HG03378 (cell line): ENCODE measurements around the gene TLR3.
A peak's percentile ranks its signal among the peaks of the same experiment; 100 is the strongest.
"Not testable (repeated sequence)": the region's sequence is repeated elsewhere in the genome, so short reads cannot be mapped to it uniquely, and the experiment has no call there.

ENCODE experiments used
- ATAC-seq: cut with Tn5 transposase; IDR thresholded peaks from one replicate; pipeline ENCODE4 v1.9.1; 2021; ENCODE audit warnings: mild to moderate bottlenecking, moderate library complexity; ENCODE audit not compliant: unreplicated experiment

Gene TLR3

DNA sequence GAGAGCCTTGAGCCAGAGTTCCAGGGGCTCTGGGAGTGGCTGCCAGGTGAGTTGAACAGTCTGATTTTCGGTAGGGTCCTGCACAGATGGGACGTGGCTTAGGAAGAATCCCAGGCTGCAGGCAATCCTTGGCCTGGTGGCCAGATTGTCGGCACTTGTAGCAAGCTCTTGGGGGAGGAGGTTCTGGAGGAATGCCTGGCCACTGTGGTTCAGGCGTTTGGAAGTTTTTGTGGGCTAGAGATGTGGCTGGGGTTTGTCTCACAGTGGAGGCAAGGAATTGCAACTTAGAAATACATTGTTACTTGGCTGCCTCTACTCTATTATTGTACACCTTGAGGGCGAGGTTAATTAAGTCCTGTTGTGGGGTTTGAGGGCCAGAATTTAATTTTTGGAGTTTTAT lies 21.5 kb upstream of the TLR3 start:
- ATAC-seq: not testable (repeated sequence)

DNA sequence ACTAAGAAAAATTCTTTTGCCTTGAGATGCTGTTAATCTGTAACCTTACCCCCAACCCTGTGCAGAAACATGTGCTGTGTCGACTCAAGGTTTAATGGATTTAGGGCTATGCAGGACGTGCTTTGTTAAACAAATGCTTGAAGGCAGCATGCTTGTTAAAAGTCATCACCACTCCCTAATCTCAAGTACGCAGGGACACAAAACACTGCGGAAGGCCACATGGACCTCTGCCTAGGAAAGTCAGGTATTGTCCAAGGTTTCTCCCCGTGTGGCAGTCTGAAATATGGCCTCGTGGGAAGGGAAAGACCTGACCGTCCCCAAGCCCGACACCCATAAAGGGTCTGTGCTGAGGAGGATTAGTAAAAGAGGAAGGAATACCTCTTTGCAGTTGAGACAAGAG lies 18.8 kb upstream of the TLR3 start:
- ATAC-seq: not testable (repeated sequence)

DNA sequence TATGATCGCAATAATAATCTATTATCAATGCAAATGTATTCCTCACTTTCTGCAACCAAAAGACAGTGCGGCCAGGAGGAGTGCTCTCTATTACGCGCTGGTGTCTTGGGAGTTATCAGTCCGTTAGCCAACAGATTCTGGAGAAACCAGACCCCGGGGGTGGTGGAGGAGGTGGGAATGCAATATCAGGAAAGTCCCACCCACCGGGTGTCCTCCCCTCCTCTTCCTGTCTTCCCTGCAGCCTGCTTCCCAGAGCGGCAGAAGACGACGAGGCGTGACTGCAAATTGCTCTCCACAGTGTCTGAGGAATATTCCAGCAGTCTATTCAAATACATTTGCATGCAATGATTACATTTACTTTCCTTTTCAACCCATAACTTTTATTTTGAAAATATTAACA lies 17.9 kb upstream of the TLR3 start:
- no peak for ATAC-seq

DNA sequence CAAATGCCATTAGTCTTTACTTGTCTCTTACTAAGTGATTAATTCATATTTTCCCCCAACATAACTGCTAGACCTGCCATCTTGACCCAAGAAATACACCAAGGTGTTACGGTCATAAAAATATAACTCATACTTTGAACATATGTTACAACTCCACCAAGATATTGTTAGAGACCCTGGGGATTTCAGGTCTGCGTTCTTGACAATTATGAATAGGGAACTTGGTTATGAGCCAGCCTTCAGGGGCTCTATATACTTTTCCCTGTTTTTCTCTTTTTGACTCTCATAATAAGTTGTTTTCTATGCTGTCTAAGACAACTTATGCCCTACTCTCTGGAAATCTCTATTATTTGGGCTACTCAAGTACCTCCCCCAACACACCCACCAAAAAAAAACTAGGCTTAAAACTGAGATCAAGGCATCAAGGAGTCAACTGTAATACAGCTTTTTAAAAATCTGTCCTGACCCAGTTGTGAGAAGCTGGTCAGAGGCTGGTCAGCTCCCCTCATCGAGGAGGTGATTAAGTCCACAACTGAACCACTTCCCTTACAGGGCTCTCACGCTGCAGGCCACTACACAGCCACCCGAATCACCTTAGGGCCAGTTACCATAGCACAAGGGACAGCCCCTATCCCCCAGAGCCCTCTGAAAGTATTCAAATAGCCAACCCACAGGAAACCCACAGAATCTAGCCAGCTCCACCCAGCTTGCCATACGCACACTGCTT lies 10.5 kb upstream of the TLR3 start:
- ATAC-seq: peak; percentile 100

DNA sequence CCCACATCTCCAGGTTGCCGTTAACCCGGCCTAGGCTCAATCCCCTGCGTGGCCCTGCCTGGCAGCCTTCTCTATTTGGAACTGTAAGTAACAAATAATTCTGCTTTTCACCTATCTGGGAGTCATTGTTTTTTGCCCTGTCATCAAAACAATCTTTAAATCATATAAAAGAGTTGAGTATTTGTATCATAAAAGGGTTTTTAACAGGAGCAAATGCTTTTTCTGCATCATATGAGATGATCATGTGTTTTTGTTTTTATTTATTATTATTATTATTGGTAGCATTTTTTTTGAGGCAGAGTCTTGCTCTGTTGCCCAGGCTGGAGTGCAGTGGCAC lies 10.0 kb upstream of the TLR3 start:
- no peak for ATAC-seq

DNA sequence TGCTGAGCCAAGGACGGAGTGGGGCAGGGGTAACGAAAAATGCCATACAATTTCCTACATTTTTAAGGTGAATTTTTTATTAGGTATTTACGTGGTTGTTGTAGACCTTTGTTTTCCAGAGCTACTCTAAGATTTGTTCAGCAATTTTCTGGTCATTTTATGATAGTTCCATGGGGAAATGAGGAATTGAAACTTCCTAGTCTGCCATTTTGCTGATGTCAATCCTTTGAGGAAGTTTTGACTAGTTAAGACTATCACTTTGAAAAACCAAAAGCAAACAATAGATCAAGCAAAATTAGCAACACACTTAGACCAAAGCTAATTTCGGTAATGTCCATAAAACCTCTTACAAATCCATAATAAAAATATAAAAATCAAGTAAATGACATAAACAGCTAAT lies 7.0 kb upstream of the TLR3 start:
- no peak for ATAC-seq

DNA sequence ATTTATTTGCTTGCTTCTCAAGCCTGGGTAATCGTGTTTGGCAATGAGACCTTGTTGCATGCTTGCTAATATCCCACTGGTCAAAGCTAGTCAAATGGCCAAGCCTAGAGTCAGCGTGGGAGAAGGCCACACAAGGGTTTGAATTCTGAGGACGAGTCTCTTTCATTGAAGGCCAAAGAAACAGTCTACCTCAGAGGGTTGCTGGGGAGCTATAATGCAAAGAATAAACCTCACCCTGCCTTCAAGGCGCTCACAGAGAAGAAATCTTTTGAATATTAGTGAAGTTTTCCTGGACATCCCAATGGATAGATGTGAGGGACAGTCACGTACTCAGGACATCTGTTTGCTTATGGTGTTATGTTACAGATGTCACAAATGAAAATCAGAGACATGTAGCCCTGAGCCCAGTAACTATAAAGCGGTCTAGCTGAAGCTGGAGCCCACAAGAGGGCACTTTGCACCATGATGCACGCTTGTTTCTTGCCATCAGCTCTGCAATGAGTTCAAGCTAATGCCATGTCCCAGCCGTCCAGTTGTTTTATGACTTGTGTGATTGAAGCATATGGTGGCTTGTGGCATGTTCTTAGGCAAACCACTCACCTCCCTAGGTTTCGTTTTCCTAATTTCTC lies 1.1 kb upstream of the TLR3 start:
- peak; percentile 87 for ATAC-seq

DNA sequence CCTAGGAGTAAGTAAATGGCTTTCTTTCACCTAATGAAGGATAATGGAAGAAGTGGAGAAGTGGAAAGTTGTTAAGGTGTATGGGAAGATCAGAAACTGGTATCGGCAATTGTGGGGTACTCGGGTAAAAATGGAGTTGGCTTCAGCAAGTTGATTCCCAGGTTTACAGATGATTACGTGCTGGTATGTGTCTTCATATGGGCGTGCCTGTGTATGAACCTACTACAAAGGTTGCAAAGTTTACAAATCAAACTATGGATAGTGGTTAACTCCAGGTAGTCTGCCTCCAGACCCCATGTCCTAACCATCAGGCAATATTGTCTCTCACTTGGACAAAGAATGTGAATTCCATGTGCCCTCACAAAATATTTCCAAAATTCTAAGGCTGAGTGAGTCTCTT lies 773 bp downstream of the TLR3 start:
- no peak for ATAC-seq

DNA sequence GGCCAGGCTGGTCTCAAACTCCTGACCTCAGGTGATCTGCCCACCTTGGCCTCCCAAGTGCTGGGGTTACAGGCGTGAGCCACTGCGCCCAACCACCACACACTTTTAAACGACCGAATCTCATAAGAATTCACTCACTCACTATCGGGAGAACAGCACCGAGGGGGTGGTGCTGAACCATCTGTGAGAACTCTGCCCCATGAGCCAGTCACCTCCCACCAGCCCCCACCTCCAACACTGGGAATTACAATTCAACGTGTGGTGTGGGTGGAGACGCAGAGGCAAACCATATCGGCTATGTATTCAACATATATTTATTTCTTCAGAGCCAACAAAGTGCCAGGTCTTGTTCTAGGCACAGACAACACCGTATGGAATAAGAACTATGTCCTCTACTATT lies 3.6 kb downstream of the TLR3 start:
- ATAC-seq: no peak

DNA sequence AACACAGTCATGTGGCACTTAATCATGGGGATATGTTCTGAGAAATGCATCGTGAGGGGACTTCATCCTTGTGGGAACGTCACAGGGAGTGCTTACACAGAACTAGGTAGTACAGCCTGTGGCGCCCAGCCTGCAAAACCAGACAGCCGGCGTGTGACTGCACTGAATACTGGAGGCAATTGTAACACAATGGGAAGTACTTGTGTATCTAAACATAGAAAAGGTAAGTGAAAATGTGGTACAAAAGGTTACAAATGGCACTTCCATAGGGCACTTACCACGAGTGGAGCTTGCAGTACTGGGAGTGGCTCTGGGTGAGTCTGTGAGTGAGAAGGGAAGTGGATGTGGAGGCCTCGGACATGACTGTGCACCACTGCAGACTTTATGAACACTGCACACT lies 5.2 kb downstream of the TLR3 start:
- no peak for ATAC-seq

DNA sequence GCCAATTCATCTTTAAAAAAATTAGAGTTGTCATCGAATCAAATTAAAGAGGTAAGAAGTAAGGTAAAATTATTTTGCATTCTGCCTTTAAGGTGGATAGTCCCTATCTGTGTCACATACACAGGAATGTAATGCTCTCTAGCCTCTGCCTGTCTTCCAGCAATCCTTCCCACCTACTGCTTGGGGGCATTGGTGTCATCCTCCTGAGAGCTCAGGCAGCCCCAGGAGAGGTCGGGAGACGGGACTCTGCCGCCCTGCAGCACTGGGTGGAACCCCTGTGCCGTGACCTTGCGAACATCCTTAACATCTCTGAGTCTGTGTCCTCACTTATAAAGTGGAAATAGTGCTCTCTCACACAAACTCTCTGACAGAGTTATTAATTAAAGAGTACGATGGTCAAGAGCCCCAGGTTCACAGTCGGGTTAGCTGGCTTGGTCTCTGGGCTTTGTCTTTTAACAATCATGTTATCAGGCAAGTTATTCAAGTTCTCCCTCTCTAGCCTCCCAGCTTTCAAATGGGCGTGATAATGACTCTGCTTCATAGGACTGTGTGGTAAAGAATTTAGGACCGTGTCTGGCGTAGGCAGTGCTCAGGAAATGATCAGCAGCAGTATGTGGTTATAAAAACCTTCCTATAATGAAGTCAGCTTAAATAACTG lies 10.2 kb downstream of the TLR3 start:
- ATAC-seq: no peak

DNA sequence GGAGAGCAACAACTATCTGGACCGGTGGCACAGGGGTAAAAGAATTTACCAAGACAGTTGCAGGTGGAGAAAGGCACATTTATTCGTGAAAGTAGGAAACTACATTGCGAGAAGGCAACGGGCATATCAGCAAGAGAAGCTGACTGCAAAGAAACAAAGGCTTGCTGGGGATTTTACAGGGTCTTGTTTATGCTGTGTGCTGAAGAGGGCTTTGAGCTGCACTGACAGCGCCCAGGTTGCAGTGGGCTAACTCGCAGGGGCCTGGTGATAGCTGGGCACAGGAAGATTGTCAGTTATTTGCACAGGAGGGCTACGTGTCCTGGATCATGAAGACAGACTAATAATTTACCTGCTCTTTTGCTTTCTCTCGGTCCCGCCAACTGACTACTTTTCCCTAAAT lies 10.7 kb downstream of the TLR3 start:
- ATAC-seq: no peak

DNA sequence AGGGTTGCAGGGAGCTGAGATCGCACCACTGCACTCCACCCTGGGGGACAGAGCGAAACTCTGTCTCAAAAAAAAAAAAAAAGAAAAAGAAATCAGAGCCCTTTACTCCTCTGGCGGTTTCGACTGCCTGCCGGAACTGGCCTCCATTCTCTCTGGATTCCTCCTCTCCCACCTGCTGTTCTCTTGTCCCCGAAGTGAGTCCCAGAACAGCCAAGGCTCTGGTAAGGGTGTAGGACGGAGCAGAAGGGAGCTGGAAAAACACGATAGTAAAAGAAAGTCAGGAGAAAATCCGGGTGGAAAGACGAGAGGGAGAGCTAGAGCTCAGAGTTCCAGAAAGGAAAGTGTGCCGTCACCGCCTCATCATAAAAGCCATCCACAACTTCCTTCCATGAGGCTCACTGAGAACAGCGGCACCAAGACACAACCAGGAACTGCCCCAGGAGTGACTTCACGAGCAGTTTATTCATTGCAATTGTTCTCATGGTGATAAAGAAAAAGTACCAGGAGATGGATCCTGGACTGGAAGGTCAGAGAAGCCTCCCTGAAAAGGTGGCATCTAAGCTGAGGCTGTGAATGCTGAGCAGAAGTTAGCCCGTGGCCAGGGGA lies 12.3 kb downstream of the TLR3 start:
- ATAC-seq: no peak

DNA sequence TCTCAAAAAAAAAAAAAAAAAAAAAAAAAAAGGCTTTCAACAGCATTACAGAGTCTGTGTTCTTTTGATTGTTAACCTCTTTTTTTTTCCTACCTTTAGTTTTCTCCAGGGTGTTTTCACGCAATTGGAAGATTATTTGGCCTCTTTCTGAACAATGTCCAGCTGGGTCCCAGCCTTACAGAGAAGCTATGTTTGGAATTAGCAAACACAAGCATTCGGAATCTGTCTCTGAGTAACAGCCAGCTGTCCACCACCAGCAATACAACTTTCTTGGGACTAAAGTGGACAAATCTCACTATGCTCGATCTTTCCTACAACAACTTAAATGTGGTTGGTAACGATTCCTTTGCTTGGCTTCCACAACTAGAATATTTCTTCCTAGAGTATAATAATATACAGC lies 13.3 kb downstream of the TLR3 start:
- ATAC-seq: no peak

DNA sequence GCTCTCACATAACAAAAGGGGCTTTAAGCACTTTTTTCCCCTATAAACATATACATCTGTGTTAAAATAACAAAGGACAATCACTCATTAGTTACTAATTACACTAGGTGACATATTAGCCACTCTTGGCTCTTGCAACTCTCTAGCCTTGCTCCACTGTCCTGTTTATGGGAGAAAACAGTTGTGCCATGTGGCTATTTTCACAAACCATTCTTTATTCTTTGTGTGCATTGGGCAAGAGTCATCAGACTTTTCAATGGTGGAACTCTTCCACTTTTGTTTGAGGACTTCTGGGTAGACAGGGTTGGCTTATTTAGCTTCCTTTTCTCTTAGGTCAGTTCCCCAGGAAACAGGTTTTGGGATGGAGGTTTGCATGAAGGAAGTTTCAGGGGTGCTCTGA lies 19.6 kb downstream of the TLR3 start:
- no peak for ATAC-seq

DNA sequence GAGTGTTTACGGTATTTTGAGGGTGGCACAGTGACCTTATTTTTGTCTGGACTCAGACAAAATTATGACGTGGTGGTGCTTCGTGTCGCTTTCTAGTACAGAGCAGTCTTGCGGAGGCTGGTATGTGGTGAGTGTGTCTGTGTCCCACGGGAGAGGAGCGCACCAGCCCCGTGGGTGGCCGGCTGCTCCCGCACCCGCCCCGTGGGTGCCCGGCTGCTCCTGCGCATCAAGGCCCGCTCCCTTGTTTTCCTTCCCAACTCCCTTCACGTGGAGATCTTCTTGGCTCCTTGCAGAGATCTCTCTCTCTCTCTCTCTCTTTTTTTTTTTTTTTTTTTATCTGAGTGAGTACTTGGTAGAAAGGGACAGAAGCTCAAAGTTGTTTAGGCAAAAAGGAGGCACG lies 23.3 kb downstream of the TLR3 start:
- ATAC-seq: no peak

DNA sequence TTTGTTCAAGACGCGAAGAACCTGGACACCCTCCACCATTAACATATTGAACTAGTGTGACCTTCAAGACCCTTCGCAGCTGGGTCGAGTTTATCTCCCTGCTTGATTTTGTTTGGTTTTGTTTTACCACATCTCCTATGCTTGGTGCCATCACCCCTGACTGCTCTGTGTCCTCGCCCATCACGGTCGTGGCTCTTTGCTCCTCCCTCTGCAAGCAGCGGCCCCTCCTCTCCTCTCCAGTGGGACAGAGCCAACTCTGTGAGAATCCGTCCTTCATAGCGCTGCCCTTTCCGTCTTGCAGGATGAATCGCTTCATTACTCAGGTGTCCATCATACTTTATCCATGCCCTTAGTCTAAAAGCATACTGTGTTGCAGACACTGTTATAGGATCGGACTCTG lies 26.4 kb downstream of the TLR3 start:
- ATAC-seq: no peak

DNA sequence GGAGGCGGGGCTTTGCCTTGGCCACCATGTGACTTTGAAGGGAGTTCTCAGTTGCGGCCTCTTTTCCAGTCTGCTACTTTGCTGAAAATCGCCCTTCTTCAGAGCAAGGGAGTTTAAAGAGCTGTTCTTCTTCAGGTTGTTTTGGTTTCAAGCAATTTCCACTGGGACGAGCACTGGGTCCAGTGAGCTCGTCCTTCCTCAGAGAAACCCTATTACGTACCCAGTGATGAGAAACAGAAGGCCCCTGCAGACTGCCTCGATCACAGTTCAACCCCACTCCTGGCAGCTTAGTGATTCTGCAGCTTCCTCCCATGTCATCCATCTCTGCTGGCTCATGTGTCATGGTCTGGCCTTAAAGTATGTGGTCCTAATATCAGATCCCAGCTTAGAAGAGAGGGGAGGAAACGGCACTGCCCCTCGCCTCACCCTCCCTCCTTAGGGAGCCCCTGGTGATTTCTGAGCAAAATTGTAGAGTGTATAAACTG lies 27.8 kb downstream of the TLR3 start:
- no peak for ATAC-seq

DNA sequence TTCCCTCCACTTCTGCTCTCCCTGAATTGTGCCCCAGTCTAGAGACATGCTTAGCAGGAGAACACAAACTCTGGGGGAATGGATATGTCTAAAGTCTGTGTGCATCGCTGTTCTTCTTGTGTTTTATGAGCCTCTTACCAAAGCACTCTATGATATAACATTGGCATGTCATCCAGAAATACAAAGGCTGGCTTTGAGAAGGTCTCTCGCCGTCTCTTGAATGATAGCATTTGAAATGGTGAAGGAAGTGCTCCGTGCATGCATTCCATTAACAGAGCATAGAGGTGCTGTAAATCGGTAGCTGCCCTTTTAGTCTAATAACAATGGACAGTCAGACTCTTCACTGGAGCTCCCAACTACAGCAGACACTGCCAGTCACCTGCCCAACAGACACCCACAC lies 28.4 kb downstream of the TLR3 start:
- ATAC-seq: no peak

DNA sequence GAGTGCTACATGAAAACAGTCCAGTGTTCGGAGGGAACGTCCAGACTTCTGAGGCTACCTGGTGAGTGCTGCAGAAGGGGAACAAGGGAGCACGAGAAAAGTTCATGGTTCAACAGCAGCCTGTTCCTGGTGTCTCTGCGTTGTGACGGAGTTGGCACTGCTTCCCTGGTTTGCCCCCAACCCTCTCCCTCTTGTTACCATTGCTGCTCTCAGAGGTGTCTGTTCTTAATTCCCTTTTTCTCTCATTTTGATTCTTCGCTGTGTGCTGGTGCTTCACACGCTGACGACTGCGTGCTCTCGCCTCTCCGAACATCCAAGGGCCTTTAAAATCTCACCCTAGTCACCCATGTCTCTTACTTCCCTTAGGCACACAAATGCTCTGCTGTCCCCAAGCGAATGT lies 34.0 kb downstream of the TLR3 start:
- ATAC-seq: no peak

DNA sequence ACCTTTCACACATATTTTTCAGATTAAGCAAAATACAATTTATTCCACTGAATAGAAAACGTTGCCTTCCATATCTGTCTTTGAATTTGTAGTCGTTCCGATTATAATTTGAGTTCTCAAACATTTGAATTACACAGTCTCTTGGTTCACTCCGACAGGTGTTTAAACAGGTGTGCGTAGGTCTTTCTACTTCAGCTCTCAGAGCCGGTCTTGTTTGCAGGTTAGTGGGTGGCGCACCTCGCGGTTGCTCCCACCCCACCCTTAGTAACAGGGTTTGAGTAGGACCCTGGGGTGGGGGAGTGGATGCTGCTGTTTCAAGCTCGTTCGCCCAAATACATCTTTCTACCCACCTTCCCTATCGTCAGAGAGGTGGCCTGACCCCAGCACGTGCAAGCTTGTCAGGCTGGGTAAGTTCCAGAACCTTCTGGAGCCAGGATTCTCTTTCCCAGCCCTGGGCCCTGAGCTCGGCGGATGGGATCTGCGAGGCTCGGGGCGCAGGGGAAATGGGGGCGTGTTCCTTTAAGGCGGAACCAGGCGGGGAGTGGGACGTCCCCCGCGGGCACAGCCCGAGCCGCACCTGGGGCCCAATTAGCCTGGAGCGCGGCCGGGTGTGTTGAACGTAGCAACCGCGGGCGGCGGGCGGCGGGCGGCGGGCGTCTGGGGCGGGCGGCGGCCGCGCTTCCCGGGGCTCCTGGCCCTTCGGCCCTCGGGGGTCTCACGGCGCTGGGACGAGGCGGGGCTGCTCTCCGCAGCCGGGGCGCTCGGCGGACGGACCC lies 35.3 kb downstream of the TLR3 start, which contains the start of gene FAM149A:
Gene FAM149A (plus strand): TSS at position 591 of the 776 bp plus-strand sequence.
- no peak for ATAC-seq
